T-cell (primary cell): ENCODE results near the gene PLEKHG5. TPM values are rescaled to one million over a fixed set of nuclear protein-coding genes. Genes with fewer than 3 reads are reported as not detected.

ENCODE experiments used
- ATAC-seq, 4 experiments: fragments of 200-7000 bp in 3 of 4; fragments of 150-1000 bp in 1 of 4; cut with Tn5 transposase; replicated peaks in 1 of 4; 1 replicate in 3 of 4; 2 replicates in 1 of 4; pipeline ENCODE4 v1.10.0; 2021; ENCODE audit warnings: moderate library complexity in 3 of 4, mild to moderate bottlenecking in 2 of 4, moderate number of reproducible peaks in 1 of 4
- CTCF ChIA-PET, 2 donors: fragments of 300-600 bp; sonication (Branson Sonifier 250); formaldehyde crosslinking; loops; one replicate each; lab custom pipeline; 2022; ENCODE audit warnings: antibody characterized with exemption in 2 of 2; lab: Charles Lee
- POLR2A ChIA-PET, 2 donors: fragments of 300-600 bp; sonication (Branson Sonifier 250); formaldehyde crosslinking; loops; one replicate each; lab custom pipeline; 2022; ENCODE audit warnings: antibody characterized with exemption in 2 of 2; lab: Charles Lee
- DNase-seq, 35 experiments: peaks; one replicate each; pipeline versions ENCODE4 v3.0.0 to v3.0.0-alpha.2; 2013 to 2023
- H3K27ac ChIP-seq: one replicate; pipeline ENCODE4 v1.5.1; 2013; ENCODE audit warnings: low read length
- H3K27me3 ChIP-seq, 2 experiments: replicated peaks in 1 of 2; 1 replicate in 1 of 2; 2 replicates in 1 of 2; pipeline versions ENCODE4 v1.6.1 to v1.7.0; 2013; ENCODE audit warnings: low read length in 1 of 2, mixed read lengths in 1 of 2; ENCODE audit not compliant: control insufficient read depth in 2 of 2, insufficient read depth in 2 of 2; ENCODE audit errors: extremely low read depth in 1 of 2
- H3K36me3 ChIP-seq, 2 donors: 1 replicate in 1 of 2; 2 replicates in 1 of 2; pipeline versions ENCODE4 v1.6.1 to v1.7.0; 2013; ENCODE audit warnings: low read length in 1 of 2; ENCODE audit not compliant: control insufficient read depth in 2 of 2, insufficient read depth in 1 of 2; ENCODE audit errors: extremely low read depth in 1 of 2
- H3K4me1 ChIP-seq, 2 experiments: 1 replicate in 1 of 2; 2 replicates in 1 of 2; pipeline versions ENCODE4 v1.6.1 to v1.7.0; 2013; ENCODE audit warnings: low read length in 2 of 2, mixed read lengths in 1 of 2; ENCODE audit not compliant: insufficient read depth in 2 of 2, control insufficient read depth in 1 of 2; ENCODE audit errors: extremely low read depth in 1 of 2
- H3K4me3 ChIP-seq, 2 donors: 1 replicate in 1 of 2; 2 replicates in 1 of 2; pipeline versions ENCODE4 v1.5.1 to v1.7.0; 2013; ENCODE audit warnings: mild to moderate bottlenecking in 2 of 2, low read length in 1 of 2, moderate library complexity in 1 of 2; ENCODE audit not compliant: control insufficient read depth in 1 of 2; ENCODE audit errors: extremely low read depth in 1 of 2
- H3K9me3 ChIP-seq: 2 replicates; pipeline ENCODE4 v1.7.0; 2013
- H3K27ac Mint-ChIP-seq, 2 donors: one replicate each; pipeline ENCODE4 v1.8.0; 2020 to 2021; ENCODE audit warnings: mild to moderate bottlenecking in 2 of 2, mixed read lengths in 2 of 2
- H3K27me3 Mint-ChIP-seq, 2 donors: one replicate each; pipeline ENCODE4 v1.8.0; 2021 to 2022; ENCODE audit warnings: mixed read lengths in 2 of 2
- H3K36me3 Mint-ChIP-seq: one replicate; pipeline ENCODE4 v1.8.0; 2021; ENCODE audit warnings: mixed read lengths
- H3K4me1 Mint-ChIP-seq, 3 donors: one replicate each; pipeline ENCODE4 v1.8.0; 2020 to 2022; ENCODE audit warnings: mixed read lengths in 3 of 3, mild to moderate bottlenecking in 1 of 3
- H3K4me3 Mint-ChIP-seq, 3 donors: one replicate each; pipeline ENCODE4 v1.8.0; 2020 to 2022; ENCODE audit warnings: mild to moderate bottlenecking in 3 of 3, mixed read lengths in 3 of 3, moderate library complexity in 3 of 3
- H3K9me3 Mint-ChIP-seq, 3 donors: one replicate each; pipeline ENCODE4 v1.8.0; 2020 to 2022; ENCODE audit warnings: mixed read lengths in 3 of 3
- WGBS: methylation state at CpG from one replicate; pipeline ENCODE4 v1.1.5; 2013; ENCODE audit warnings: missing lambda C conversion rate; ENCODE audit not compliant: insufficient coverage; 5-methylcytosine and 5-hydroxymethylcytosine counted together
- total RNA-seq, 35 experiments: library from RNA in 6 of 35; stranded (reverse) in 6 of 35; fragments of 120-200 nt in 1 of 35; gene quantifications; one replicate each; pipeline versions ENCODE4 v1.2.1 to v1.2.4 and lab custom pipeline; 2013 to 2026

Gene PLEKHG5
- total RNA-seq, 5 donors from 2014 or later (not counting 1 experiment from before 2014, with no cell fraction given), result 7.1 to 18.2 (median 8.4) TPM

- ATAC-seq, result no peak
- POLR2A ChIA-PET, result no interaction called here
- Histone ChIP-seq H3K27me3 (peaks cover 0 to 26% of the 10 kb centered on the region in 2 experiments), H3K27ac (no peak overlapping the region), H3K36me3 (no peaks in the 10 kb centered on the region), H3K4me3 (no peak overlapping the region), H3K9me3 (no peaks in the 10 kb centered on the region), H3K4me1 (no peaks in the 10 kb centered on the region)
- no peak overlapping the region for H3K4me3 Mint-ChIP-seq
- CTCF ChIA-PET, result no interaction called here
- no peaks in the 10 kb centered on the region for H3K27me3 Mint-ChIP-seq
- no peaks in the 10 kb centered on the region for H3K36me3 Mint-ChIP-seq
- no peak overlapping the region for H3K27ac Mint-ChIP-seq
- DNase-seq, result no peak
- no peaks in the 10 kb centered on the region for H3K4me1 Mint-ChIP-seq
- 87% methylated on average over 13 of the region's 19 CpGs for WGBS
- H3K9me3 Mint-ChIP-seq, result no peaks in the 10 kb centered on the region
Observed at GRCh38 chr1:6512245-6512907, 20.9 kb upstream of the PLEKHG5 start.

GRCh38 chr1:6511561-6512244 lies 20.2 kb upstream of the PLEKHG5 start:
- Mint-ChIP-seq H3K9me3 (no peaks in the 10 kb centered on the region), H3K27ac (no peak overlapping the region), H3K36me3 (no peaks in the 10 kb centered on the region), H3K4me1 (no peaks in the 10 kb centered on the region), H3K4me3 (no peak overlapping the region), H3K27me3 (peaks cover 4 to 5% of the 10 kb centered on the region in 2 donors)
- no peak overlapping the region for H3K27ac ChIP-seq
- ChIA-PET CTCF (no interaction called here), POLR2A (interaction anchor here in 1 of 2 donors (0.7 kb wide), 1 partner anchor 136 kb away, joined by 3 read pairs; no protein-coding TSS in a partner anchor)
- H3K36me3 ChIP-seq, result no peaks in the 10 kb centered on the region
- 83% methylated on average over 16 of the region's 16 CpGs for WGBS
- H3K27me3 ChIP-seq, result peaks cover 0 to 32% of the 10 kb centered on the region in 2 experiments
- ATAC-seq, result no peak
- DNase-seq, result no peak
- no peaks in the 10 kb centered on the region for H3K9me3 ChIP-seq
- no peak overlapping the region for H3K4me3 ChIP-seq
- H3K4me1 ChIP-seq, result no peaks in the 10 kb centered on the region

- ATAC-seq, result no peak
- CTCF ChIA-PET, result no interaction called here
- Histone ChIP-seq H3K9me3 (no peaks in the 10 kb centered on the region), H3K4me1 (no peaks in the 10 kb centered on the region), H3K36me3 (no peaks in the 10 kb centered on the region), H3K4me3 (no peak overlapping the region), H3K27me3 (peaks cover 0 to 39% of the 10 kb centered on the region in 2 experiments), H3K27ac (no peak overlapping the region)
- Mint-ChIP-seq H3K9me3 (no peaks in the 10 kb centered on the region), H3K36me3 (no peaks in the 10 kb centered on the region), H3K27me3 (peaks cover 6 to 7% of the 10 kb centered on the region in 2 donors), H3K27ac (no peak overlapping the region), H3K4me3 (no peak overlapping the region), H3K4me1 (no peaks in the 10 kb centered on the region)
- POLR2A ChIA-PET, result interaction anchor here in 1 of 2 donors (0.7 kb wide), 1 partner anchor 137 kb away, joined by 3 read pairs; no protein-coding TSS in a partner anchor
- 55% methylated on average over 5 of the region's 6 CpGs for WGBS
- DNase-seq, result no peak
Observed at GRCh38 chr1:6511056-6511455, 19.6 kb upstream of the PLEKHG5 start.

- peaks cover 6 to 7% of the 10 kb centered on the region in 2 donors for H3K27me3 Mint-ChIP-seq
- no peaks in the 10 kb centered on the region for H3K4me1 Mint-ChIP-seq
- no peaks in the 10 kb centered on the region for H3K9me3 Mint-ChIP-seq
- no peak for DNase-seq
- Histone ChIP-seq H3K36me3 (no peaks in the 10 kb centered on the region), H3K9me3 (no peaks in the 10 kb centered on the region), H3K27ac (no peak overlapping the region), H3K4me1 (no peaks in the 10 kb centered on the region), H3K27me3 (peaks cover 0 to 43% of the 10 kb centered on the region in 2 experiments), H3K4me3 (no peak overlapping the region)
- 93% methylated on average over 3 of the region's 6 CpGs for WGBS
- ChIA-PET POLR2A (no interaction called here), CTCF (no interaction called here)
- ATAC-seq, result no peak
- H3K4me3 Mint-ChIP-seq, result no peak overlapping the region
- no peaks in the 10 kb centered on the region for H3K36me3 Mint-ChIP-seq
- H3K27ac Mint-ChIP-seq, result no peak overlapping the region
Observed at GRCh38 chr1:6510493-6510892, 19.0 kb upstream of the PLEKHG5 start.

- Histone ChIP-seq H3K4me1 (no peaks in the 10 kb centered on the region), H3K27ac (no peak overlapping the region), H3K27me3 (peaks cover 0 to 46% of the 10 kb centered on the region in 2 experiments), H3K4me3 (no peak overlapping the region), H3K9me3 (no peaks in the 10 kb centered on the region), H3K36me3 (no peaks in the 10 kb centered on the region)
- no peak overlapping the region for H3K4me3 Mint-ChIP-seq
- CTCF ChIA-PET, result no interaction called here
- H3K36me3 Mint-ChIP-seq, result no peaks in the 10 kb centered on the region
- ATAC-seq (no peak), DNase-seq (no peak)
- POLR2A ChIA-PET, result no interaction called here
- WGBS, result 68% methylated on average over 8 of the region's 10 CpGs
- H3K4me1 Mint-ChIP-seq, result no peaks in the 10 kb centered on the region
- no peaks in the 10 kb centered on the region for H3K9me3 Mint-ChIP-seq
- no peak overlapping the region for H3K27ac Mint-ChIP-seq
- H3K27me3 Mint-ChIP-seq, result peaks cover 6 to 9% of the 10 kb centered on the region in 2 donors
Observed at GRCh38 chr1:6509919-6510291, 18.4 kb upstream of the PLEKHG5 start.

GRCh38 chr1:6509220-6509918 lies 17.9 kb upstream of the PLEKHG5 start:
- H3K4me3 ChIP-seq, result no peak overlapping the region
- no peaks in the 10 kb centered on the region for H3K9me3 Mint-ChIP-seq
- H3K27me3 Mint-ChIP-seq, result peaks cover 6 to 9% of the 10 kb centered on the region in 2 donors
- no peak for ATAC-seq
- no peak for DNase-seq
- no peaks in the 10 kb centered on the region for H3K36me3 Mint-ChIP-seq
- H3K4me3 Mint-ChIP-seq, result no peak overlapping the region
- H3K27me3 ChIP-seq, result peaks cover 0 to 49% of the 10 kb centered on the region in 2 experiments
- ChIA-PET POLR2A (no interaction called here), CTCF (no interaction called here)
- H3K27ac ChIP-seq, result no peak overlapping the region
- H3K27ac Mint-ChIP-seq, result no peak overlapping the region
- 61% methylated on average over 13 of the region's 20 CpGs for WGBS
- no peaks in the 10 kb centered on the region for H3K4me1 Mint-ChIP-seq
- no peaks in the 10 kb centered on the region for H3K4me1 ChIP-seq
- no peaks in the 10 kb centered on the region for H3K9me3 ChIP-seq
- H3K36me3 ChIP-seq, result no peaks in the 10 kb centered on the region
